Cerebellar cortex (tissue), 1 donor: ENCODE data around the gene CAMK2N2.

ENCODE experiments used
- DNase-seq: peaks from one replicate; pipeline ENCODE4 v3.0.0-alpha.2; 2015; ENCODE audit warnings: low spot score

The CAMK2N2 gene

GRCh38 chr3:184261270-184261853, at the start of gene CAMK2N2:
CAMK2N2 (minus strand) TSS chr3:184261553; CDS start chr3:184261285, 268 bp downstream.
- DNase-seq, result peak; percentile 76

- no peak for DNase-seq
Measured at GRCh38 chr3:184308744-184309143, 47.4 kb upstream of the CAMK2N2 start.

- DNase-seq, result no peak
Measured at GRCh38 chr3:184307915-184308314, 46.6 kb upstream of the CAMK2N2 start.

- DNase-seq, result no peak
Measured at GRCh38 chr3:184306341-184306972, 45.1 kb upstream of the CAMK2N2 start.

- no peak for DNase-seq
Measured at GRCh38 chr3:184305577-184305976, 44.2 kb upstream of the CAMK2N2 start.

- DNase-seq, result no peak
Measured at GRCh38 chr3:184300378-184300720, 39.0 kb upstream of the CAMK2N2 start.

GRCh38 chr3:184299488-184300377, 38.4 kb upstream of the CAMK2N2 start:
- DNase-seq, result no peak

GRCh38 chr3:184298759-184299487, 37.6 kb upstream of the CAMK2N2 start, which contains the start of gene PSMD2:
PSMD2 (plus strand) TSS chr3:184299241; CDS start chr3:184299267, 26 bp downstream.
- peak; percentile 97 for DNase-seq

GRCh38 chr3:184296616-184297015, 35.3 kb upstream of the CAMK2N2 start:
- DNase-seq, result no peak

GRCh38 chr3:184295771-184296170, 34.4 kb upstream of the CAMK2N2 start:
- DNase-seq, result no peak

- DNase-seq, result no peak
Measured at GRCh38 chr3:184291738-184292445, 30.5 kb upstream of the CAMK2N2 start.

GRCh38 chr3:184291044-184291737, 29.8 kb upstream of the CAMK2N2 start:
- no peak for DNase-seq

GRCh38 chr3:184290331-184290730, 29.0 kb upstream of the CAMK2N2 start:
- DNase-seq, result no peak

GRCh38 chr3:184289426-184289938, 28.1 kb upstream of the CAMK2N2 start:
- peak; percentile 72 for DNase-seq

- peak; percentile 89 for DNase-seq
Measured at GRCh38 chr3:184284696-184285095, 23.3 kb upstream of the CAMK2N2 start.

GRCh38 chr3:184283681-184284080, 22.3 kb upstream of the CAMK2N2 start:
- DNase-seq, result no peak

- DNase-seq, result no peak
Measured at GRCh38 chr3:184282941-184283340, 21.6 kb upstream of the CAMK2N2 start.

GRCh38 chr3:184277366-184277765, 16.0 kb upstream of the CAMK2N2 start:
- no peak for DNase-seq

- DNase-seq, result peak; percentile 29
Measured at GRCh38 chr3:184275961-184276910, 14.9 kb upstream of the CAMK2N2 start, which contains the start of gene ECE2. ECE2 (plus strand) TSS chr3:184276022; CDS start chr3:184276154, 132 bp downstream.

GRCh38 chr3:184275381-184275701, 14.0 kb upstream of the CAMK2N2 start:
- peak; percentile 27 for DNase-seq
